GM20000 (cell line): Measurements from ENCODE around the gene CAMK4.

ENCODE experiments used
- DNase-seq: peaks from one replicate; pipeline ENCODE4 v3.0.0; 2012; ENCODE audit warnings: low spot score
- TF ChIP-seq, protein P1 (sequence below): IDR thresholded peaks from 2 replicates; pipeline ENCODE4 v1.5.1; 2012; ENCODE audit warnings: mild to moderate bottlenecking, control low read depth; ENCODE audit errors: extremely low read depth, missing control alignments

The CAMK4 gene

DNA sequence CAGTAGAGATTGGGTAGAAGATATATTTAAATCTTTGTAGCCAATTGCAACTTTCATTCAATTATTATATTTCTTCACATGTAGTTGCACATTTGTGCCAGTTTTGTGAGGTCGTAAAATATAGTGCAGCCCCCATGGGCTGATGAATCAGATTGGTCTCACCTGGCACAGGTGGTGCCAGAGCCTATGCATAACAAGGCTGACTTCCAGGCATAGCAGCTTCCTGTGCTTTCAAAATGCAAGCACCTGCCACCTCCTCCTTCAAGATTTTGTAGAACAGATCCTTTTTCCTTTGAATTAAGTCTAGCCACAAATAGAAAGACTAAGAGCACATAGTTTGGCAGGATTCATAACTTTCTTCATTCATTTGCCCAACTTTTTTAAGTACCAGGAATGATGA is 201.0 kb downstream of the CAMK4 start:
- TF ChIP-seq, protein P1, sequence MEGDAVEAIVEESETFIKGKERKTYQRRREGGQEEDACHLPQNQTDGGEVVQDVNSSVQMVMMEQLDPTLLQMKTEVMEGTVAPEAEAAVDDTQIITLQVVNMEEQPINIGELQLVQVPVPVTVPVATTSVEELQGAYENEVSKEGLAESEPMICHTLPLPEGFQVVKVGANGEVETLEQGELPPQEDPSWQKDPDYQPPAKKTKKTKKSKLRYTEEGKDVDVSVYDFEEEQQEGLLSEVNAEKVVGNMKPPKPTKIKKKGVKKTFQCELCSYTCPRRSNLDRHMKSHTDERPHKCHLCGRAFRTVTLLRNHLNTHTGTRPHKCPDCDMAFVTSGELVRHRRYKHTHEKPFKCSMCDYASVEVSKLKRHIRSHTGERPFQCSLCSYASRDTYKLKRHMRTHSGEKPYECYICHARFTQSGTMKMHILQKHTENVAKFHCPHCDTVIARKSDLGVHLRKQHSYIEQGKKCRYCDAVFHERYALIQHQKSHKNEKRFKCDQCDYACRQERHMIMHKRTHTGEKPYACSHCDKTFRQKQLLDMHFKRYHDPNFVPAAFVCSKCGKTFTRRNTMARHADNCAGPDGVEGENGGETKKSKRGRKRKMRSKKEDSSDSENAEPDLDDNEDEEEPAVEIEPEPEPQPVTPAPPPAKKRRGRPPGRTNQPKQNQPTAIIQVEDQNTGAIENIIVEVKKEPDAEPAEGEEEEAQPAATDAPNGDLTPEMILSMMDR: no peak

DNA sequence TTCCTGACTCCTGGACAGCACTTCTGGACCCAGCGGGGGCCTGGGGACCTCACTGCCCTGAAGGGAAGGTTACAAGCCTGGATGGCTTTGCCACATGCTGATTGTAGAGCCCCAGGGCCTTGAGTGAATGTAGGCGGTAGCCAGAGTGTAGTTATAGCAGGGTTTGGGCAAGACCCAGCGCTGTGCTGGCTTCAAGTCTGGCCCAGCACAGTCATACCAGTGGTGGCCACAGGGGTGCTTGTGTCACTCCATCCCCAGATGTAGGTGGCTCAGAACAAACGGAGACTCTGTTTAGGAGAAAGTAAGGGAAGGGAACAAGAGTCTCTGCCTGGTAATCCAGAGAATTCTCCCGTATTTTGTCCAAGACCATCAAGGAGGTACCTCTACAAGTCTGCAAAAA is 203.6 kb downstream of the CAMK4 start:
- no peak for DNase-seq
- TF ChIP-seq, protein P1: no peak

More for the DNA sequence above, 201.0 kb downstream of the CAMK4 start:
- DNase-seq: no peak

DNA sequence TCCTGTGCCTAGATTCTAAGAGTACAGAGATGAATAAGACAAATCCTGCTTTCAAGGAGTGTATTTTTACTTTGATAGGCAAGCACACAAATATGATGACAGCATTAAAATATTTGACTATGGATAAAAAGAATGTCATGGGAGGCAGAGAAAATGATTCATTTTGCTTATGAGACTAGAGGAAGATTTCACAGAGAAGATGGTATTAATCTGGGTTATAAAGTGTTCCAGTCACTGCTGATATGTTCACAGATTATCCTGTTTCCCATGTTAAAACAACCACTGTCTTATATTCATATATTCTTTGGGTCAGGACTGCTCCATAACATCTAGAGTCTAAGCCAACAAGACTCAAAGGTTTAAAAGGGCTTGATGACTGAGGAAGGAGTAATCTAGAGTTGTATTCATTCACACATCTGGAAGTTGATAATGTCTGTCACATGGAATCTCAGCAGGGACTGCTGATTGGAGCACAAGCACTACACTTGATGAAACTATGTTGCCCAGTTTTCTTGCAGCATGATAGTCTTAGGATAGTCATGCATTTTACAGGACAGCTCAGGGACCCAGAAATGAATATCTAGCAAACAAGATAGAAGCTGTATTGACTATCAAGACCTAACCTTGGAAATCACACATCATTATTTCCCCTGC is 208.8 kb downstream of the CAMK4 start:
- DNase-seq: no peak
- TF ChIP-seq, protein P1: no peak

DNA sequence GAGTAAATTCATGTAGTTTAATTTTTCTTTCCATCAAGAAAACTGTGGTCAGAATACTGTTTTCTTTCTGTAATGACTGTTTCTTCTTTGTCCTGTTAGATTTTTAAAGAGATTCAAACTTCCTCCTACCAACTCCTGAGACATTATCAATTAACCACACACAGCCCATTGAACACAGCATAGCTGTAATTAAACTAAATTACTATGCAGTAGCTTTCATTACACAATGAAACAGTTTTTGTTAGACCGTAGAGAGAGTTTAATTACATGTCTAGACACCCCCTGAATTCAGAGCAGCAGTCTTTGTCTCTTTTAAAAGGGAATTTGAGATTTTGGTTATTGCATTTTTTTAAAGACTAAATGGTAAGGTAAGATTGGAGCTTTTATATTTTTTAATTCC is 210.6 kb downstream of the CAMK4 start:
- TF ChIP-seq, protein P1: no peak
- DNase-seq: no peak

DNA sequence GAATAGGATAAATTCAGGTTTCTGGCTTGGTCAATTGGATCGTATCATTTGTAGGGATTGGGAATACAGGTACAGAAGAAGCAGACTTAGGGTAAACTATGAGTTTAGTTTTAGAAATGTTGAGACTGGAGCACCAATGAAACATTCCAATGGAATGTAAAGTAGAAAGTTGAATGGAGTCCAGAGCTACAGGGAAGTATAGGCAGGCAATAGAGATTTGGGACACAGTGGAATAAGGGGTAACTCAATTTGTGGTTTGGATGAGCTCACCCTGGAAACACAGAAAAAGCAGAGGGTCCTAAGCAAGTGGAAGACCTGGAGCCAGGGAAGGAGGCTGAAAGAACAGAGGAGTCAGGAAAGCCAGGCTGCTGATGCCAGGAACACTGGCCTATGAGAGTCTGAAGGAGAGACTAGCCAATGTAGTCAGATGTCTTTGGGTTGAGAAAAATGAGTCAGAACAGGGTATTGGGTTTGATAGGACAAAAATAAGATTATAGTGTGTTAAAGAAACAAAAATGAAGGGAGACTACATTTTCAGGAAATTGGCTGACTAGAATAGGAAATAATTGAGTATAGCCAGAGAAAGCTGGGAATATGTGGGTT is 215.4 kb downstream of the CAMK4 start:
- TF ChIP-seq, protein P1: no peak

DNA sequence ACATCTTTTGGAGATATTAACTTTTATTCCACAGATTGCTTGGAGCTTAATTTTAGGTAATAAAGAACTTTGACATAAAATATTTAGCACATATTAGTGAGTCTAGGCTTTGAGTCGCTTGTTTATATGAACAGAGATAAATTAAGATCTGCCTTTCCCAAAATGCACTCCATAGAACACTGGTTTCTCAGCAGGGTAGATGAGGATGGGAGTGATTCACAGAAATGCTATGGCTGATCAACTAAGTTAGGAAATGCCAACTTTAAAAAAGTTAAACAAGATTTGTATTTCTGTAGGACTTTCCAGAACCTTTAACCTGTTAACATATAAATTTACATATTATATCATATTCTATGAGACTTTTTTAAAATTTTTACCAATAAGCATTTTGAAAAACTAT is 222.9 kb downstream of the CAMK4 start:
- TF ChIP-seq, protein P1: no peak
- DNase-seq: no peak

More for the DNA sequence above, 215.4 kb downstream of the CAMK4 start:
- no peak for DNase-seq

DNA sequence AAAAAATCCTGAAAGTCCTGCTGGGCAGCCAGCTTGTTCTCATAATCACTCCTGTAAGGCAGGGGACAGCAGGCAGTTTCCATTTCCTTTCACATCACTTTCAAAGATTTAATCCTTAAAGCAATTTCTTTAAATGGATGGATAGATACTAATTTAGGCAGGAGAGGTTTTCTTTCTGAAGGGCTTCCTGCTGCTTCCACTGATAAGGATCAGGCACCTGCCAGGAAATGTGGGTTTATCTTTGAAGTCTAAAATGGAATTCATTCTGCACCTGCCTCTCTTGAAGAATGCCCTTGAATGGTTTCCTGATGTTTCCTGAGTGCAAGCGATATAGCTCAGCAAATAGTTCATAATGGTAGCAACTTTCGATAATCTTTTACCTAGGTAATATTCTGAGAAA is 223.6 kb downstream of the CAMK4 start:
- no peak for DNase-seq
- TF ChIP-seq, protein P1: no peak
